Activated naive CD4-positive, alpha-beta T cell (primary cell): ENCODE measurements around the gene TTC9B.

Source experiments
- DNase-seq, 4 experiments: peaks; one replicate each; lab custom pipeline; 2025; lab: John Stamatoyannopoulos, UW

TTC9B gene

DNA sequence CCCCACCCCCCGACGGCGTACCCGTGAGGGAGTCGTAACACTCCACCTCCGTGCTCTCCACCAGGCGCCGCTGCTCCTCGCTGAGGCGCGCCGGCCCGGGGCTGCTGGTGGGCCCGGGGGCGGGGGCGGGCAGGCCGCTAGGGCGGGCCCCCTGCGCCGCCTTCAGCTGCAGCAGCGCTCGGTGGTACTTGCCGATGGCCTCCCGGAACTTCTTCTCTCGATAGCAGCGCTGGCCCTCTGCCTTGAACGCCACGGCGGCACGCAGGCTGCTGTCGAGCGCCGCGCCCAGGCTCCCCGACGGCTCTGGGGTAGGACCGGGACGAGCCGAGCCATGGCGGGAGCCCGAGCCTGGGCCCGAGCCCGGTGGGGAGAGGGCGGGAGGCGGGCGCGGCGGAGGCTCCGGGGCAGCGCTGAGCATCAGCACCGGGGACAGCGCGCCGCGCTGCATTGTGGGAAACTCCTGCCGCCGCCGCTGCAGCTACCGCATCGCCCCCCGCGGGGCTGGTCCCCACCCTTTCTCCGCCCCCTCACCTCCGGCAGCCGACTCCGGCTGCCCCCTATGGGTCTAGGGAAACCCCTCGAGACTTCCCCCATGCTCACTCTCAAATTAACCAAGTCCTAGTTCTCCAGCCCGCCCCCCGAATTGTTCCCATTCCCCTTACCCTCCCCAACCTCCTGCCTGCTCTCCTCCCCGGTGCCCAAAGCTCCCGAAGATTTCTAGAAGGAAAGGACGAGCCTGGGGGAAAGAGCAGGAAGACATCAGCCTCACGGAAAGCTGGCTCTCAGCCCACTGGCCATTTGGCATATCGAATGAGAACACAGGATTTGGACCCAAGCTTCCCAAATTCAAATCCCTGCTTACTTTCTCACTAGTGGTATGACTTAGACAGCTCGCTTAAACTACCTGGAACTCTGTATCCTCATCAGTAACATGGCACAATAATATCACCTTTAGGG is at the start of gene TTC9B:
Gene TTC9B (minus strand): TSS at position 451 of the 957 bp plus-strand sequence. CDS start 3 bp downstream, at position 448.
- peak in 1 of 4 experiments; percentile 46 for DNase-seq

DNA sequence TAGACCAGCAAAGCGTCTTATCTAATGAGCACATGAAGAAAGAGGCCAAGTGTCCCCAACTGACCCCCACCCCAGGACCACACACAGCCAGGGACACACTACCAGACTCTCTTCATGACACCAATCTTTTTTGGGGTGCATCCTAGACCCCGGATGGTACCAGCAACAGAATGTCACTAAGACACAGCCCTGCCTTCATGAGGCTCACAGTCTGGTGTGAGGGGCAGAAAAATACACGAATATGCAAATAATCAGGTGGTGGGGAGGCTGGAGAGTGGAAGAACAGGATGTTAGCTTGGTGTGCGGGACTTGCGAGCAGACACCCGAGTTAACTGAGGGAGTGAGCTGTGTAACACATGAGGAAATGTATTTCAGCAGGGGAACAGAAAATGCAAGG is 49.4 kb upstream of the TTC9B start:
- no peak for DNase-seq

DNA sequence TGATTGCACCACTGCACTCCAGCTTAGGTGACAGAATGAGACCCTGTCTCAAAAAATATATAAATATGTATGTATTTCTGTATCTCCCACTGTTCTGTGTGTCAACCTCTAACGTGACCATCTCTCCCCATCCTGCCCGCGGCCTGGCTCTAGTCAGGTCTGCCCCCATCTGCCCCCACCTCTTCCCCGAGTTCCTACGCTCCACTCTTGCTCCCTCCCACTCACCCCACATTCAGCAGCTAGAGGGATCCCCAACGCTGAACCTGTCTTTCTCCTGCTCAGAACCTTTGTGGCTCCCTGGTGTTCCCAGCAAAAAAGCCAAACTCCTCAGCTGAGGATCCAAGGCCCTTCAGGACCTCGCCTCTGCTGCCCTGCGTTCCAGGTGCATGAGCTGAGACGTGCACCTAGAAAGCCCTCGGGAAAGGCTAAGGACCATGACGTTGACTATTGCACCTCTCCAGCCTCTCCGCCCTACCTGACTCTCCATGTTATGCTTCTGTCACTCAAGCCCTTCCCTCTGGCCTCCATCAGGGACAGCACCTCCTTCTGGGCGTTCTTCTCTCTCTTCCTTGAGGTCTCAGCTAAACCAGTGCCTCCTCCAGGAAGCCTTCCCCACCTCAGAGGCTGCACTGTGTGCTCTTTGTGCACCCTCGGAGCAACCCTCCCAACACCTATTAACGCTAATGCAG is 48.9 kb upstream of the TTC9B start:
- no peak for DNase-seq

DNA sequence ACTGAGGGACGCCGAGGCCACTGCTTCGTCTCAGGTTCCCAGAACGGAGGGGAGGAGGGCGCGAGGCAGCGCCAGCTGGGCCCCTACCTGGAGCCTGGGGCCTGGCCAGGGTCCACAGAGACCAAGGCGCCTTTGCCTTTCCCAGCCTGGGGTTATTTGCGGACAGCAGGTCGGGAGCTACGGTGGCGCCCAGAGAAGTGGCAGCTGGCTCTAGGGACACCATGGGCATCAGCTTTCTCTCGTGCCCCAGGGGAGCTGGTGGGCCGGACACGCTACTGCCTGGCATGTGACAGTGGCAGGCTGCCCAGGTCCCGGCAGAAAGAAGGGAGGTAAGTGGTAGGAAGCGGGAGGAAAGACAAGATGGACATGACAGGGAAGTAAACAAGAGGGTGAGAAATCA is 47.9 kb upstream of the TTC9B start:
- no peak for DNase-seq

DNA sequence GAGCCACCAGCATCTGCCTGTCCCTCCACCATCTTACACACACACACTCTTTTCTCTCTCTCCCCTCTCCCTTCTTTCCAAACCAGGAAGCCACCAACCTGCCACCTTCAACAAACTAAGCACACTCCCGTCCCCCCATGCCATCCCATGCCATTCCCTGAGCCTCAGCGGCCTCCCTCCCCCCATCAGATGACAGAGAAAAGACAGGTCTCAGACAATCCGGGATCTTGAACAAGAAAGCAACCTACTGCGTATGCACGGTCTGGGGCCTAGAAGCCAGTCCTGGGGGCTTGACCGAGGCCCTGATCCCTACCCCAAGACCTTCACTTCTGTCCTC is 47.5 kb upstream of the TTC9B start:
- no peak for DNase-seq

DNA sequence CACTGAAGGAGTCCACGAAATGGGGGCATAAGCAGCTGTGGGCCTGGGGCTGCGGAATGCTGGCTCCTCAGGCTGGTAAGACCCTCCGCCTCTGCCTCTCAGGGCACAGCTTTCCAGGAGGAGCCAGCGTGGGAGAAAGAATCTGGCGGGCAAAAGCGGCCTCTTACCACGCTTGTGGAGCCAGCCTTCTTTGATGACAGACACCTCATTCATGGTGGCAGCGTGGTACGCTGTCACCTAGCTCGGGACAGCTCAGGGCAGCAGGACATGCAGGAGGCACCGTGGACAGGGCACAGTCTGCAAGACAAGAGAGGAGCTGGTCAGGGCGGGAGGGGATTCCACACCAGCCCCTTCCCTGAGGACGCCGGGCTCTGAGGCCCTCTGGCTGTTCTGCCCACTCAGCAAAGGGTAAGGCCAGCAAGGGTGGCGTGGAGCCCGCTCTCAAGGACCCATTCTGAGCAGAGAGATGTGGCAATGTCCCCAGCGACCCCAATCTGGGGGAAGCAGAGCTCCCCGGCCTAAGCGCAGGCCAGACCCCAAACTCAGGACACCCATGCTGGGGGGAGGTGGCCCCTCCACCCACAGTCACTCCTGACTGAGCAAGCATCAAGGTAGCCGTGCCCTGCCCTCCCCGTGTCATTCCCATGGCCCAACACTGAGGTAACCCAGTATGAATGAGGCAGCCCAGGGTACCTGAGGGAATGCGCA is 47.0 kb upstream of the TTC9B start:
- no peak for DNase-seq

DNA sequence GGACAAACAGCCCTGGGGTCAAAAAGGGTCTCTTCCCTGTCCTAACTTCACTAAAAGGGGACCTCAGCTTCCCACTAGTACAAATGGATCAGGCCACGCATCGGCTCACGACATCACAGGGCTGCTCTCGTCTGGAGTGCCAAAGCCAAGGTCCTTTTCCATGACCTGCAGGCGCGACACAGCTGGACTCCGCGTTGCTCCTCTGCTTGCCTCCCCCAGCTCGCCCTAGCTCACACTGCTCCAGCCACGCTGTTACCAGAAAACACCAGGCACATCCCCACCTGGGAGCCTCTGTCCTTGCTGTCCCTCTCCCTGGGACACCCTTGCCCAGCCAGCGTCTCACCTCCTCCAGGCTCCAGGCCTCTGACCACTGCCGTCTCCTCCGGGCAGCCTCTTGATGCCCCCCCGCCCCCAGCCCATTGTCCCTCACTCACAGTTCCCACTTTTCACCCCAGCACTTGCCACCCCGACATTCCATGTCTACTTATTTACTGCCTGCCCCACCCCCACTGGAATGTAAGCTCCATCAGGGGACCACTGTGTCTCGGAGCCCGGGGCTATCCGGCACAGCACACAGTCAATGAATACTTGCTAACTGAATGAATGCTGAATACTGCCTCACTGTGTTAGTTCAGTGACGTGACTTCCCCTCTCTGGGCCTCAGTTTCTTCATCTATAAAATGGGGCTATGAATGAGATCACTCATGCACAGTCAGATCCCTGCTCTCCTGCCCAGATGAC is 46.3 kb upstream of the TTC9B start:
- DNase-seq, result no peak

DNA sequence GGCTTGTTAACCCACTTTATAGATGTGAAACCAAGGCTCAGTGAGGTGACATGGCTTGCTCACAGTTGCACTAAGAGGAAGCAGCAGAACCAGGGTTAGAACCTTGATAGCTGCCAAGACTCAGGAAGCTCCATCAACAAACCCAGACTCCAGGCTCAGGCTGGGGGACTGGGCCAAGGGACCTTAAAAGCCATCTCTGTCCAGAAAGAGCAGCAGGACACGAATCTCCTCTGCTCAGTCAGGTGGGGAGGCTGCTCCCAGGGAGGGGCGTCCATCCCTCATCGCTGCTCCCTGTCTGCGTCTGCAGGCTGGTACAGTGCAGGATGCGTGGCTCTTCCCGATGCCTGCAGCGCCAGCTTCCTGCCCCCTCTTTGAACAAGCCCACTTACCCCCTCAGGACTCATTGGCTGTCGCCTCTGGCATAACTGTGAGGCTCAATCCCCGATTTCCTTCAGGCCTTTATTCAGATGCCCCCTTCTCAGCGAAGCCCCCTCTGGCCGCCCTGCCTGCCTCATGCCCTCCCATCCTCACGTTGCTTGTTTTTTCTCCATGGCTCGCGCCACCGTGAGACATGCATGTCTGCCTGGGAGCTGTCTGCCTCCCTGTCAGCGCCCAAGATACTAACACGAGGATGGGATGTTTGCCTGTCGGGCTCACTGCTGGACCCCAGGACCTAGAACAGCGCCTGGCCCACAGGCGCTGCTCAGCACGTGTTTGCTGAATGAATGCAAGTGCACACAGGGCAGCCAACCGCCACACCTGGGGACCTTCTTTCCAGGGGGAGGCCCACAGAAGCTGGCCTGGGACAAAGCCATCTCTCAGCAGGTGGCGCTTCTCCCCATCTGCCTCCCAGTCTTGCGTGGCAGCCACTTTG is 45.5 kb upstream of the TTC9B start:
- no peak for DNase-seq

DNA sequence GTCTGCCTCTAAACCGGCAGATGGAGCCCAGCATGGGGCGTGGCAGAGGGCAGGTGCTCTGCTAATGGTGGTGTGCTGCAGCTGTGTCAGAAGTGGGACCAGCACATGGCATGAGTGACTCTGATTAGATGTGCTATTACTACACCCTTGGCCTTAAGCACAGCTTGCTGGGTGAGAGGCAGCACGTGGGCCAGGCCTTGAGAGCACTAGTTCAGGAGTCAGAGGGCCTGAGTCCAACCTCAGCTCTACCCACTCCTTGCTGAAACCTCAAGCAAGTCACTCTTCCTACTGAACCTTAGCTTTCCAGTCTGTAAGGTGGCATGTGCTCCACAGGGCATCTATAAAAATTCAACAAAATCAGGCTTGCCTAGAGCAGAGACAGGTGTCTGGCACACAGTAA is 44.2 kb upstream of the TTC9B start:
- DNase-seq, result no peak

DNA sequence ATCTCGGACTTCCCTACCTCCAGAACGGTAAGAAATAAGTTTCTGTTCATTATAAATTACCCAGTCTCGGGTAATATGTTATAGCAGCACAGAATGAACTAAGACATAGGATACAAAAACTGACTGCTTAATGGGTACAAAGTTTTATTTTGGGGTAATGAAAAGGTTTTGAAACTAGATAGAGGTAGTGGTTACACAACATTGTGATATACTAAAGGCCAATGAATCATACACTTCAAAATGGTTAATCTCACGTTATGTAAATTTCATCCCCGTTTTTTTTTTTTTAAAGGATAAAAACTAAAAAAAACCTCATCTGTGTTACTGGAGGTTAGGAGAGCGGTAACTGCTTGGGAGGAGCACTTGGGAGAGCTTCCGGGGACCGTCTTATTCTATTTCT is 43.4 kb upstream of the TTC9B start:
- no peak for DNase-seq

DNA sequence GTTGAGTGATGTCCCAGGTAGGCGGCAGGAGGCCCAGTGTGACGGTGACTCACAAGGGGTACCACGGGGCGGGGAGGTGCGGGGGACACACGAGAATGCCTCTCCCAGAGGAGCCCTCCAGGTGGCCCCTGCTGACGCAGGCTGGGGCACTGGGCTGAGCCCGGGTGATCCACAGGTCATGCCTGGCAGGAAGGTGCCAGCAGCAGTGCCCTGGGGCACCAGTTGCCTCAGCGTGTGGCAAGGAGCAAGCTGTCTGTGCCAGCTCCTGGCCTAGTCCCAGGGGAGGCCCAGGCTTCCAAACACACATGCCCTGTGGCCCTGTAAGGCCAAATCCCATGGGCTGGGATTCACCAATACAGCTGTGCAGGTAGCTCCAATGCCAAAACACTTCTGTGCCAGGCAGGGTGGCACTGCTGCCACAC is 38.9 kb upstream of the TTC9B start:
- DNase-seq, result no peak

DNA sequence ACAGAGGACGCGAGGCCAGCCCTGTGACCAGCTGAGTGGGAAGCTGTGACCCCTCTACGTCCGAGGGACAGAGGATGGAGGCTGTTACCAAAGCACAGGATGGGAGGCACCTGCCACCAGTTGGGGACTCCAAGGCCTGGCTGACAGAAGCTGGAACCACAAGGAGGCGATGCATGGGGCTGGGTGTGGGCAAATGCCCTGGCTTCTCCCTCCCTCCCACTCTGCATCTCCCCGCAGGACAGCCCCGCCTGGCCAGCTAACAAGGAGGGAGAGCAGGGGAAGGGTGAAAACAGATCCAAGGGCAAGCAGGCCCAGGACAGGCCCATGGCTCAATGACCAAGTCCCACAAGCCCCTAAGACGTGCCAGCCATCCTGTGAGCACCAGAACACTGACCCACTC is 38.3 kb upstream of the TTC9B start:
- no peak for DNase-seq

DNA sequence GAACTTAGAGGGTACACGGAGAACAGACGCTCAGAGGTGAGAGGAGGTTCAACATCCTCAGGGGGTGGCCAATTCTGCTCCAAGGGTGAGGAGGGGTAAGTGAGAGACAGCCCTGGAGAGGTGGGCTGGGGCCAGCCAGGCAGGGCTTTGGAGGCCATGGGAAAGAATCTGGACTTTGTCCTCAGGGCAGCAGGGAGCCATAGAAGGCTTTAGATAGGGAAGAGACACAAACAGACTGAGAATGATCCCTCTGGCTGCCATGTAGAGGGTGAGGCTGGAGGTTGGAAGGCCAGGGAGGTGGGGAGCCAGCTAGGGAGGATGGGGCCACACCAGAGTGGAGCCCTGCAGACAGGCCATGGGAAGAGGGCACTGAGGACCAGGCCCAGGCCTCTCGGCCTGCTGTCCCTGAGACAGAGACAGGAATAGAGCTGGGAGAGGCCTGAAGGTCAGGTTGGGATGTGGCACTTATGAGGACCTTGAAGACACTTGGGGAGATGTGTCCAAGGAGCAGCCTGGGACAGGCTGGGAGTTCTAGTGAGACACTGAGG is 37.5 kb upstream of the TTC9B start:
- DNase-seq, result no peak

DNA sequence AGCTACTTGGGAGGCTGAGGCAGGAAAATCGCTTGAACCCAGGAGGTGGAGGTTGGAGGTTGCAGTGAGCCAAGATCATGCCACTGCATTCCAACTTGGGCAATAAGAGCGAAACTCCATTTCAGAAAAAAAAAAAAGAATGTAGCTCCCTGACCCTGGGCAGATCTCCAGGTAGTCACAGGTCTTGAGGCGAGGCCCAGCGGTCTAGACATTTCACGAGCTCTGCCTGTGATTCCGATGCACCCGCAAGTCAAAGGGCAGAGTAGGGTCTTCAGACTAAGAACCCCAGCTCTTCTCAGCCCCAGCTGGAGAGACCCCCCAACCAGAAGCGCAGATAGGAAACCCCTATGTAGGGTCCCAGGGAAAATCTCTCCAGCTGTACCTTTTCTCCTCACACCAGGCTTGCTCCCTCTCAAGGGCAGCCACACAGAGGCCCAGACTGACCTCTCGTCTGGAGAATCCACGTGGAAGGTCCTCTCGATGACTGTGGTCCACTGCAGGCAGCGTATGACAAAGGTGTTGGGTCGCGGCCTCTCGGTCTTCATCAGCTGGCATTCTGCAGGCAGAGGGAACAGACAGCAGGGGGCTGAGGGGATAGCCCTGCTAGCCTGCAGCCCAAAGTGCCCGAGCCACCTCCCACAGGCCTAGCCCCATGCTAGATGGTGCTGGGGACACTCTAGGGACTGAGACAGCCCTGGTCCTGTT is 36.7 kb upstream of the TTC9B start:
- DNase-seq, result no peak

DNA sequence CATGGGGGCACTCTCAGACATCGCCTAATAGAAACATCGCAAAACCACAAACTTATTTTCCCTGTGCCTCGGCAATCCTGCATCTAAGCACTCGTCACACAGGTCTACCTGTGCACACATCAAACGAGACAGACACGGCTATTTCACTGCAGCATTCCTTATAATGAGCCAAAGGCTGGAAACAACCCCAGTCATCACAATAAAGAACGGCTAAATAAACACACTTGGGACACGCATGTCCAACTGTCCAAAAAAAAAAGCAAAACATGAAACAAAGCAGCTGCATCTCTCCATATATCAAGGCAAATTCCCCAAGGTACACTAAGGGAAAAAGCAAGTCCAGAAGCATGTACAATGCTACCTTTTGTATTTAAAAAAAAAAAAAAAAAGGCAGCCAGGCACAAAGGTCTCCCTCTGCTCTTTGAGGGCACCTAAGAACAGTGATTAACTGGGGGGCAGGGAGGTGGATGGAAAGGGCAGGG is 35.5 kb upstream of the TTC9B start:
- no peak for DNase-seq

DNA sequence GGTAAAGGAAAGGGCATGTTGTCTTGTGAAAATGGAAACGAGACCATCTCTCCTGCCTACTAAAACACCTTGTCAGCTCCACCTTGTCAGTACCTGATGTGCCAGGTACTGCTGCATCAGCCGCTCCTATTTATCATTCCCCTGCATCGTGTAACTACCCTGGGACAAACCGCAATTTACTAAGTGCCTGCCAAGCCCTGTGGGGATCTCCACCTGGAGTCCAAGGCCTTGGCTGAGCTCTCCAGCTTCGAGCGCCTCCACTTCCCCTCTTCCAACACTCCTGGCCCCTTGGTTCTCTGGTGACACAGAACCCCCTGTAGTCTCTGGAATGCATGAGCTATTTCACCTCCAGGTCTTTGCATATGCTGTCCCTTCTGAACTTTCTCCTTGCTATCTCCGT is 34.2 kb upstream of the TTC9B start:
- no peak for DNase-seq

DNA sequence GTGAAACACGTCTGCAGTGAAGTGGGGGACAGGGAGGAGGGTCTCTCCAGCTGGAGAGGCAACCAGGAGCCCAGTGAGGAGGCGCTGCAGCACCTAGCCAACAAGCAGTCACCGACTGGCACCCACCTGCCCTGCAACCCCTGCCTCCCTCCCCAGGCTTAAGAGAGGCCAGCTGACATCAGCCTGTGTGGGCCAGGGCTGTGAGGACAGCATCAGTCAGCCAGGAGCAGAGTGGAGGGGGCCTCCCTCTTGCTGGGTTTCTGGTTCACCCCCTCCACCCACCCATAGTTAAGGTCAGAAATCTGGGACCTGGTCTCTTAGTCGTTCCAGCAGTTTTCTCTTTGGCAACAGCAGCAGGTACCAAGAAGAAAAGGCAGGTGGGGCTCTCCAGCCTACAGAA is 33.8 kb upstream of the TTC9B start:
- no peak for DNase-seq

DNA sequence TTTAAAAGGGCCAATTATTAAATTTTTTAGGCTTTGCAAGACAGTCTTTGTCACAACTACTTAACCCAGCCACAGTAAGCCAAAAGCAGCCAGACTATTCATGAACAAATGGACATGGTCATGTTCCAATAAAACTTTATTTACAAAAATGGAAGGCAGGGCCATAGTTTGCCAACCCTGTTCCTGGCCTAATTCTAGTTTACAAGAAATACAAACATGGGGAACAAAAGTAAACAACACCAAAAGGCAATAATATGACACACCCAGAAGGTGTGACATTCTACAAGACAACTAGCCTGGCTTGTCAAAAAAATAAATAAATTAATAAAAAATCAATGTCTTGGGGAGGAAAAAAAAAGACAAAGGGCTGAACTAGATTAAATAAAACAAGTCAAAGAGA is 33.1 kb upstream of the TTC9B start:
- no peak for DNase-seq

DNA sequence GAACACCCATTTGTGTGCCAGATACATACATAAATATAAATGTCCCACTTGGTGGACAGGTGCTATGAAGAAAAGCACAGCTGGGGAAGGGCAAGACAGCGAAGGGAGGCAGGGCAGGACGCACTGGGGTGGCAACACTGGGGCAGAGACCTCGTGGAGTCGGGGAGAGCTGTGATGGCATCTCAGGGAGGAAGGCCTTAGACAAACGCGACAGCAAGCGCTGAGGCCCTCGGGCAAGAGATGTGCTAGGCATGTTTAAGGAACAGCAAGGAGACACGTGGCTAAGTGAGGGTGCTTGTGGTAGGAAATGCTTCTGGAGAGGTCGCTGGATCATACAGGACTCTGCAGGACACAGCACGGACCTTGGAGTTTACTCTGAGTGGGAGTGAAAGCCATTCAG is 31.6 kb upstream of the TTC9B start:
- no peak for DNase-seq

DNA sequence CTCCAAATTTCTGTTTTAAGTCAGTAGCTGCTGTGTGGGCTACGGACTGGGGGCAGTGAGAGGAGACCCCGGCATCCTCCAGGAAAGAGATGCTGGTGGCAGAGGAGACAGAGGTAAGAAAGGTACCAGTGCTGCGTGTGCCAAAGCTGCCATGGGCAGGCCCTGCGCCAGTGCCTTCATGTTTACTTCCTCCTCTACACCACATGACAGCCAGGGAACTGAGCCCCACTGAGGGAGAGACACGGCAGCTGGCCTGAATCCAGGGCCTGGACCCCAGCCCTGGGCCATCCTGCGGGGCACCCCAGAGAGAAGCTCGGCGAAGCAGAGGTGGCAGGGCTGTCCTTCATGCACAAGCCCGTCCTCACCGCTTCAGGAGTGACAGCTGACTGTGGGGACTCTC is 31.0 kb upstream of the TTC9B start:
- DNase-seq, result no peak
